DMS153 (cell line): Measurements from ENCODE around the gene S100A3.
A peak's percentile ranks its signal among the peaks of the same experiment; 100 is the strongest.

ENCODE experiments used
- DNase-seq: peaks from one replicate; lab custom pipeline; 2025; lab: John Stamatoyannopoulos, UW

The S100A3 gene

DNA sequence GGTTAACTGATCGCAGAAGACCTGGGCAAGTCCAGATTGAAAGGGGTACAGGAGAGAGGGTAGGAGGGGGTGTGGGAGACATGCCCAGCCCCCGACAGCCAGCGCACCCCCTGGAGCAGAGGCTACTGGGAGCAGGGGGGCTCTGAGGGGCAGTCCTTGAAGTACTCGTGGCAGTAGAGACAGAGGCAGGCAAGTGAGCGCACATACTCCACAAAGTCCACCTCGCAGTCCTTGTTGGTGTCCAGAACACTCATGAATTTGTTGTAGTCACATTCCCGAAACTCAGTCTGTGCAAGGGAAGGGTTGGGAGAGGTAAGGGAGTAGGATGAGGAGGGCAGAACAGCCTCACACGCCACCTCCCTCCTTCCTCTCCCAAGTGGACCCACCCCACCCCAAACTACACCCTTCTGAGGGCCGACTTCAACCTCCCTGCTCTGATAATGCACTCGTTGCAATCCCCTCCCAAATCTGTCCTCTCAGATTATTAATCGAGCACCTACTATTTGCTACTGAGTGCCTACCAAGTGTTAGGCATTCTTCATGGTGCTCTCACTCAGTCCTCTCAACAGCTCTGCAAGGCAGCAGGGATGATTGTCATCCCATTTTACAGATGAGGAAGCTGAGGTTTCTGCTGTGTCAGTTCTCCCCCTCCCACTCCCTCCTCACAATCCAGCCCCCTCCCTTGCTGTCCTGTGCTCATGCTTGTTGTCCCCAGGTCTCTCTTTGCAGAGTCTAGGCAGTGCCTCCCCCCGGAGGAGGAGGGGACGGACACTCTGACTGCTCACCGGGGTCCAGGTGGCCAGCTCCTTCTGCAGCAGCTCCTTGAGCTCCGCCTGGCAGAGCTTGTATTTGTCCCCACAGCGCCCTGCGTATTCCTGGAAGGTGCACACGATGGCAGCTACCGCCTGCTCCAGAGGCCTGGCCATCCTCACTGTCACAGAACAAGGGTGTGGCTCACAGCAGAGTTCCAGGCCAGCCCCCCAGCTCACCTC lies 1.2 kb downstream of the S100A3 start:
- DNase-seq = no peak

- DNase-seq = no peak
Measured at GRCh38 chr1:153546796-153547559, 2.1 kb downstream of the S100A3 start.

DNA sequence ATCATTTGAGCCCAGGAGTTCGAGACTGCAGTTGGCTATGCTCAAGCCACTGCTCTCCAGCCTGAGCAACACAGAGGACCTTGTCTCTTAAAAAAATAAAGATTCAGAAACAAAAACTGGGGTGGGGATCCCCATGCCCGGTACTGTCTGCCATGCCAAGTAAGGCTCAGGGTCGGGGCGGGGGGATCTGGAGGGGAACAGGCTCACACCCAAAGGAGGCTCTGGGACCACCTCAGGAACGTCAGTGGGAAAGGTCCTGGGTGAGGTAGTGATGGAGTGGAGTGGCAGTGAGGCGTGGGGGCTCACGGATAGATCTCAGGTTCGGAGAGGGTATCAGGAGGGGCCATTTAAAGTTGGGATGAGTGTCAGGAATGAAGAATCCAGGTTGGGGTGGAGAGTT lies 2.7 kb downstream of the S100A3 start:
- DNase-seq = no peak

GRCh38 chr1:153545067-153546055 lies 3.7 kb downstream of the S100A3 start, which contains the start of gene S100A4:
Gene S100A4 (minus strand): TSS chr1:153545806. CDS start chr1:153544794, 1,012 bp downstream.
- peak; percentile 97 for DNase-seq

DNA sequence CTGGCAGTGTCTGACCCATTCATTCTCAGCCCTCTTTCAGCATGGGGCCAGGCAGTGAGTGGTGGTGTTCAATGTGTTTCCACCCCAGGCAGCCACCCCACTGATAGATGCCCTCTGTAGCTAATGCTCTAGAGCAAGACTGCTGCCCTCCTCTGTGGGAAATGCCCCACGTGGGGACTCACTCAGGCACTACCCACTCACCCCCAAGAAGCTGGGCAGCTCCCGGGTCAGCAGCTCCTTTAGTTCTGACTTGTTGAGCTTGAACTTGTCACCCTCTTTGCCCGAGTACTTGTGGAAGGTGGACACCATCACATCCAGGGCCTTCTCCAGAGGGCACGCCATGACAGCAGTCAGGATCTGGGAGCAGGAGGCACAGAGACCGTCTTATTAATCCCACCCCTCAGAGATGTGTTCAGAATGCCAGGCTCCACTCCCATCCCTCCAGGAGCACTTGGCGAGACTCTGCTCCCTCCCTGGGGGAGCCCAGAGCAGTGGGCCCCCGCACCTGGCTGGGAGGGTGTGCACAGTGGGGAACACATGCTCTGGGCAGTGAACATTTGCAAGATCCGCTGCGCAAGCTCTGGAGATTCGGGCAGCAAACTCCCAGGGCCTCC lies 4.5 kb downstream of the S100A3 start:
- DNase-seq = no peak

DNA sequence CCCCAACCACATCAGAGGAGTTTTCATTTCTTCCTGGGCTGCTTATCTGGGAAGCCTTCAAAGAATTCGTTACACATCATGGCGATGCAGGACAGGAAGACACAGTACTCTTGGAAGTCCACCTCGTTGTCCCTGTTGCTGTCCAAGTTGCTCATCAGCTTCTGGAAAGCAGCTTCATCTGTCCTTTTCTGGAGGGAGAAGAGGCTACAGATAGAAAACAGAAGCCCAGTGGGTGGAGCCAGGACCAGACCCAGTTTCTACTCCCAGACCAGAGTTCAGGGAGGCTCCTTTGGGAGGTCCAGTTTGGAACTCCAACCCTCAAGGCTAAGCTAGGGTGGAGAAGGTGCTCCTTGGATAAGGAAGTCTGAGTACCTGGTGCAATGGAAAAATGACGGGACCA lies 5.3 kb downstream of the S100A3 start:
- no peak for DNase-seq

DNA sequence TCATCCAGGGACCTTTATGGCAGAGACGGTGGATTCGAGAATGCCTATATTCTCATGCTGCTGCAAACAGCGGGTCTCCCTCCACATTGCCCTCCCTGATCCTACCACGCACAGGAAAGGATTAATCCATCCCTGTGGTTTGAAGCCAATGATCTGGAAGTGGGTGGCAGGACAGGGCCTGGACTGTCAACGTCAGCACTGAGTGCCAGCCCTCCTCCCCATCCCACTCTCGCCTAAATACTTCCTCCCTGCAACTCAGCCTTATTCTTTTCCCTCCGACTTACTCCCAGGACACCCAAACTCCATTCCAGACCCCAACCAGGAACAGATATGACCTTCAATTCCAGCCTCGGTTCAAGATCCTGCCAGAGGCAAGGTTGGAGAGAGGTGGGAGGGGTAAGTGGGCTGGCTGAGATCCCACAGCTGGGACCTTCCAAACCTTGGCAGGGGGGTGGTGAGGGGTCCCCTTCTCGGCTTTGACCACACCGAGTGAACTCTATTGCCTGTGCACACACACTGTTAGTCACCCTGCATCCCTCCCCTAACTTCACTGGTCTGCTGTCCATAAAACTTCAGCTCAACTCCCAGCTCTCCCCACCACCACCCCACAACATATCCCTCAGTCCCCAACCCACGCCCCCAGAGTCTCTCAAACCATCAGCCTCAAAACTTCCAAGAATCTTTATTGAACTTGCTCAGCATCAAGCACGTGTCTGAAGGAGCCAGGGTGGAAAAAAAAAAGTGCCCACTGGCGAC lies 5.9 kb downstream of the S100A3 start:
- no peak for DNase-seq

DNA sequence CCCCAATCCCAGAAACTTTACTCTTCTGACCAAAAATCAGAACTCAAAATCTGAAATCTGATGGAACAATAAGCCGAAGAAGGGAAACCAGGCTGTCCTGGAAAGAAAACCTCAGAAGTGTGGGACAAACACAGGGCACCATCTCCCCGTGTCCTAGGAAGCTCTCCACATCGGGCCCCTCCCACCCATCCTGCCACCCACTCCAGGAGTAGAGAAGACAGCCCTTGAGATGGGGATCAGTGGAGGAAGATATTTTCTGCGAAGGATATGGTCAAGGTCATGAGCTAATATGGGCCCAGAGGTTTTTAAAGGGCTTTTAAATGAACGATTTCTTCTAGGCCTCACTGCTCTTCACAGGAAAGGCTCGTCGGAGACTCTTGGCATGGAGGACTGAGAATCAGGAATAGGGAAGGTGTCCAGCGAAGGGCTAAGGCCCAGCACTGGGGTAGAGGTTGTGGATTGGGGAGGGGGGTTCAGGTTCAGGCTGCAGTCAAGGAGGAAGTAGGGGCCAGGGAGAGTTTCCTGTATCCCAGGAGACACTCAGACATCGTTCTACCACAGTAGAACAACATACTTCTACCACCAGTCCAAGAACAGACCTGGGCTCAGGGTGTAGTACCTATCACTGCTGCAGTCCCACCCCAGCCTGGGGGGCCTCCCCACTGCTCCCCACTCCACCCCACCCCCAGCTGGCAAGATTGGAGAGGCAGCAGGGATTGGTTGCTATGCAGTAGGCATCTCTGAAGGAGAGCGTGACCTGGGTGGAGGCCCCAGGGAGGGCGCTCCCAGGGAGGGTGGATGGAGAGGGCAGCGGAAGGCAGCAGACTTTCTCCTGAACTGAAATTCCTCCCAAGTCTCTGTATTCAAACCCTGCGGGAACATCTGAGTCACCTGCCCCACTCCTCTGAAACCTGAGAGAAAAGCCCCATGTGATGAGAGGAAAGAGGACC lies 7.1 kb downstream of the S100A3 start:
- no peak for DNase-seq

GRCh38 chr1:153540394-153541361 lies 8.4 kb downstream of the S100A3 start, which contains the start of gene S100A5:
Gene S100A5 (minus strand): TSS chr1:153540934. CDS start chr1:153540191, 743 bp downstream.
- DNase-seq = no peak

GRCh38 chr1:153539395-153540093 lies 9.5 kb downstream of the S100A3 start:
- DNase-seq = peak; percentile 16

GRCh38 chr1:153538315-153538821 lies 10.7 kb downstream of the S100A3 start:
- peak; percentile 29 for DNase-seq

DNA sequence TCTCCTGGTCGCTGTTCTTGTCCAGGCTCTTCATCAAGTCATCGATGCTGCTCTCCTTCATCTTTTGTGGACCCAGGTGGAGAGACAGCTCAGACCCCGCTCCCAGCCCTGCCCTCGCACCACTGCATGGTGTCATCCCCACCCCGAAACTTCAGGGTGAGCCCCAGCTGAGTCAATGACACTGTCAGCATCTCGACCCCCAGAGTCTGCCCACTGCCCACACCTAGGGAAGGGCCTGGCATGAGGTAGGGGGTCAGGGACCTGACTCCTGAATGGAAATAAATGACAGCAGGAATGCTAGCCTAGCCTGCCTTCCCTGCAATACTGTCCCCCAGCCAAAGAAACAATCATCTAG lies 11.7 kb downstream of the S100A3 start:
- no peak for DNase-seq

DNA sequence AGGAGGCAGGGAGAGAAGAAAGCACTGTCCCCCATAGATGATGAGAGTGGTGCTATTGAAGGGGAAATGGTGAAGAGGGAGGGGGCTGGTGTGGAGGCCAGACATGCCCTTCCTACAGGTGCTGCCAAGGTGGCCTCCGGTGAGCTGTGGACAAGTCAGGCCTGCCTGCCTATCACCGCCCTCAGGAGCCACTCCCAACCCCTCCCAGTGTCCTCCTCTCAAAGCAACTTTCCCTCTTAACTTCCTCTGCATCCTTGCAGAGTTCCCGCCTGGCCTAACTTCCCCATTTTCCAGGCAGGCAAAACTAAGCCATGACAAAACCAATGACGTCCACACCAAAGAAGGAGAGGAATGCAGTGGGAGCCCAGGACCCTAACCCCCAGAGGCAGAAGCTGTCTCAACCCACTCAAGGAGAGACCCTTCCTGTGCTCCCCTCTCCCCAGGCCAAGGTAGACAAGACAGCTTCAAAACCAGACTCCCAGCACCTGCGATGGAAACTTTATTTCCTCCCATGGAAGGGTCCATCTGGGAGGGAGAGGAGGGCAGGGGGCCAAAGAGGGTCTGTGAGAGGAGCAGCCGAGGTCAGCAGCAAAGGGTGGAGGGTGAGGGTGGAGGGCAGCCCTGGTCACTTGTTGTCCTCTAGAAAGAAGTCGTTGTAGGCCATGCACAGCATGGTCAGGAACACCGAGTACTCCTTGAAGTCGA lies 12.2 kb downstream of the S100A3 start:
- DNase-seq = no peak

- peak; percentile 64 for DNase-seq
Measured at GRCh38 chr1:153536012-153536670, 12.9 kb downstream of the S100A3 start.

GRCh38 chr1:153535242-153536011 lies 13.6 kb downstream of the S100A3 start, which contains the start of gene S100A6:
Gene S100A6 (minus strand): TSS chr1:153535991. CDS start chr1:153535339, 652 bp downstream.
- DNase-seq = no peak
